Mammary epithelial cell (primary cell): ENCODE data around the gene DENND10.

ENCODE experiments used
- EZH2 ChIP-seq: IDR thresholded peaks from 2 replicates; pipeline ENCODE4 v1.6.1; 2012; ENCODE audit warnings: low read length, inconsistent platforms, borderline replicate concordance
- TF ChIP-seq, protein P1 (sequence below), 2 donors: IDR thresholded peaks in 1 of 2; conservative IDR thresholded peaks in 1 of 2; 2 replicates each; pipeline ENCODE4 v1.5.1; 2011 to 2012; ENCODE audit warnings: inconsistent platforms in 2 of 2, low read length in 2 of 2, mild to moderate bottlenecking in 2 of 2, control low read depth in 1 of 2, low read depth in 1 of 2; ENCODE audit not compliant: insufficient read depth in 1 of 2; ENCODE audit errors: extremely low read depth in 1 of 2

DNA sequence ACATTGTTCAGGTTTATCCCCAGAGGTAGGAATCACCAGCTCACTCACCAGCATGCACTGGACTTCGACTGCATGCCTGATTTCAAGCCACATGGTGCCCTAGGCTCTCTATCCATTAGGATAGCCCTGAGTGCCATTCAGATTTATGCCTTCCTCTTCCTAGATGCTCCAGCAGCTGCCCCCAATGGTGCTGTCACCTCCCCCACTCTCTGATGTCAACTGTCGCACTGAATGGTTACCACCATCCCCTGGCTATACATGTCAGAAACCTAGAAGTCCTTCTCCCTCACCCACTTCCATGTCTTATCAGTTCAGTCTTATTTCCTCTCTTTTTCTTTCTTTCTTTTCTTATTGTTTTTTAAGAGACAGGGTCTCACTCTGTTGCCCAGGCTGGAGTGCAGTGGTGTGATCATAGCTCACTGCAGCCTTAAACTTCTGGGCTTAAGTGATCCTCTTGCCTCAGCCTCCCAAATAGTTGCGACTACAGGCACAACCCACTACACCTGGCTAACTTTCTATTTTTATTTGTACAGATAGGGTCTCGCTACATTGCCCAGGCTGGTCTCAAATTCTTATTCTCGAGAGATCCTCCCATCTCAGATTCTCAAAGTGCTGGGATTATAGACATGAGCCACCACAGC, 58.7 kb downstream of the DENND10 start:
- TF ChIP-seq EZH2 = no peak
- TF ChIP-seq, protein P1, sequence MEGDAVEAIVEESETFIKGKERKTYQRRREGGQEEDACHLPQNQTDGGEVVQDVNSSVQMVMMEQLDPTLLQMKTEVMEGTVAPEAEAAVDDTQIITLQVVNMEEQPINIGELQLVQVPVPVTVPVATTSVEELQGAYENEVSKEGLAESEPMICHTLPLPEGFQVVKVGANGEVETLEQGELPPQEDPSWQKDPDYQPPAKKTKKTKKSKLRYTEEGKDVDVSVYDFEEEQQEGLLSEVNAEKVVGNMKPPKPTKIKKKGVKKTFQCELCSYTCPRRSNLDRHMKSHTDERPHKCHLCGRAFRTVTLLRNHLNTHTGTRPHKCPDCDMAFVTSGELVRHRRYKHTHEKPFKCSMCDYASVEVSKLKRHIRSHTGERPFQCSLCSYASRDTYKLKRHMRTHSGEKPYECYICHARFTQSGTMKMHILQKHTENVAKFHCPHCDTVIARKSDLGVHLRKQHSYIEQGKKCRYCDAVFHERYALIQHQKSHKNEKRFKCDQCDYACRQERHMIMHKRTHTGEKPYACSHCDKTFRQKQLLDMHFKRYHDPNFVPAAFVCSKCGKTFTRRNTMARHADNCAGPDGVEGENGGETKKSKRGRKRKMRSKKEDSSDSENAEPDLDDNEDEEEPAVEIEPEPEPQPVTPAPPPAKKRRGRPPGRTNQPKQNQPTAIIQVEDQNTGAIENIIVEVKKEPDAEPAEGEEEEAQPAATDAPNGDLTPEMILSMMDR (conservative IDR thresholded peaks at IDR 0.05 in 1 of 2, IDR thresholded peaks at IDR 0.05 in 1 of 2; ENCODE audit: extremely low read depth in 1 of 2, insufficient read depth in 1 of 2, low read depth in 1 of 2, low read length in 2 of 2) = no peak
